HFF-Myc (cell line): ENCODE data around the gene CAMK2N2.

Experiments used
- DNase-seq: peaks from one replicate; pipeline ENCODE4 v3.0.0-alpha.2; 2011; ENCODE audit warnings: low read depth; ENCODE audit errors: extremely low read depth
- H3K4me3 ChIP-seq: replicated peaks from 2 replicates; pipeline ENCODE4 v1.5.1; 2011; ENCODE audit warnings: low read depth, mild to moderate bottlenecking, control low read depth, low read length
- TF ChIP-seq, protein P1 (sequence below): IDR thresholded peaks from 2 replicates; pipeline ENCODE4 v1.5.1; 2012; ENCODE audit warnings: mild to moderate bottlenecking, low read depth, low read length, control low read depth; ENCODE audit errors: missing control alignments

Gene CAMK2N2

DNA sequence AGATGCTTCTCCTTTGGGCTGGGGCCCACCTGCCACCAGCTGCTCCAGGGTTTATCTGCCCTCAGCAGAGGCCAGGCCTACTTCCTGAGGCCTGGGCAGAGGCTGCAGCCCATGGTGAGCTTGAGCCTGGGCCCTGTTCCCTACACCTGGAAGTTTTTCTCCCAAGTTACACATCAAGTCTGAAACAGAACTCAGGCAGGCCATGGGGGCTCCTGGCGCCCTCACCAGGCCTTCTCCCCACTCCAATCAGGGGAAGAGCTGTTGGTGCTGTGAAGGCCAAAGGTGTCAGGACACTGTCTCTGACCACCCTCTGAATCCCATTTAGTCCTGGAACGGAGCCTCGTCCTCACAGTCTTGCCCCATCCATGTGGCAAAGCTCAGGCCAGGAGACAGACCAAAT, 24.7 kb downstream of the CAMK2N2 start:
- DNase-seq, result no peak
- TF ChIP-seq, protein P1, sequence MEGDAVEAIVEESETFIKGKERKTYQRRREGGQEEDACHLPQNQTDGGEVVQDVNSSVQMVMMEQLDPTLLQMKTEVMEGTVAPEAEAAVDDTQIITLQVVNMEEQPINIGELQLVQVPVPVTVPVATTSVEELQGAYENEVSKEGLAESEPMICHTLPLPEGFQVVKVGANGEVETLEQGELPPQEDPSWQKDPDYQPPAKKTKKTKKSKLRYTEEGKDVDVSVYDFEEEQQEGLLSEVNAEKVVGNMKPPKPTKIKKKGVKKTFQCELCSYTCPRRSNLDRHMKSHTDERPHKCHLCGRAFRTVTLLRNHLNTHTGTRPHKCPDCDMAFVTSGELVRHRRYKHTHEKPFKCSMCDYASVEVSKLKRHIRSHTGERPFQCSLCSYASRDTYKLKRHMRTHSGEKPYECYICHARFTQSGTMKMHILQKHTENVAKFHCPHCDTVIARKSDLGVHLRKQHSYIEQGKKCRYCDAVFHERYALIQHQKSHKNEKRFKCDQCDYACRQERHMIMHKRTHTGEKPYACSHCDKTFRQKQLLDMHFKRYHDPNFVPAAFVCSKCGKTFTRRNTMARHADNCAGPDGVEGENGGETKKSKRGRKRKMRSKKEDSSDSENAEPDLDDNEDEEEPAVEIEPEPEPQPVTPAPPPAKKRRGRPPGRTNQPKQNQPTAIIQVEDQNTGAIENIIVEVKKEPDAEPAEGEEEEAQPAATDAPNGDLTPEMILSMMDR, result no peak
- no peak overlapping the region for H3K4me3 ChIP-seq

DNA sequence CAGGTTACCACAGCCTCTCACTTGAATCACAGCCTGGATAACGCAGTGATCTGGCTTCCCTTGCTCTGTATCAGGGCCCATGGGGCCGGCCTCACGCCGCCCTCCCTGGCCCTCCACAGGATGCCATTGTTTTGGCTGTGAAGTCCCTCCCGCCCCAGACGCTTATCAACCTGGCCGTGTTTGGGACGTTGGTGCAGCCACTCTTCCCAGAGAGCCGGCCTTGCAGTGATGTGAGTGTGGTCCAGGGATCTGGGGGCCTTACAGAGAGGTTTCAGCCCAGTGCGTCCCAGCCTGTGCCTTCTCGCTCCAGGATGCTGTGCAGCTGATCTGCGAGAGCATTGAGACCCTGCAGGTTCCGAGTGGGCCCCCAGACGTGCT, 25.3 kb downstream of the CAMK2N2 start:
- TF ChIP-seq, protein P1, result no peak
- H3K4me3 ChIP-seq, result no peak overlapping the region
- DNase-seq, result no peak

DNA sequence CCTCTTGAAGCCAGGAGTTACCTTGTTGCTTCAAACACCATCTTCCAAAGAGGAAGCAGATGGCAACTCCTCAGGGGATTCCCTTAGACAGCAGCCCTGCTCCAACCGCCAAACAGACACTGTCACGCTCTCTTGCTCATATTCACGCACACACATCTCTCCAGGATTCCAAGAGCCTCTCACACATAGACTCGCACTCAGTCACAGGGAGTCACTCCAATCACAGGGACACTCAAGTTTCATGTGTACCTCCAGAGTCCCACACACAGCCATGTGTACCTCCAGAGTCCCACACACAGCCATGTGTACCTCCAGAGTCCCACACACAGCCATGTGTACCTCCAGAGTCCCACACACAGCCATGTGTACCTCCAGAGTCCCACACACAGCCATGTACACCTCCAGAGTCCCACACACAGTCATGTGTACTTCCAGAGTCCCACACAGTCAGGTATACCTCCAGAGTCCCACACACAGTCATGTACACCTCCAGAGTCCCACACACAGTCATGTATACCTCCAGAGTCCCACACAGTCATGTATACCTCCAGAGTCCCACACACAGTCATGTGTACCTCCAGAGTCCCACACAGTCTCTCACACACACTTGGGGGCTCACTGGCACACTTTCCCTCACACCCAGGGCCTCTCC, 25.8 kb downstream of the CAMK2N2 start:
- TF ChIP-seq, protein P1, result no peak
- no peak overlapping the region for H3K4me3 ChIP-seq
- no peak for DNase-seq

DNA sequence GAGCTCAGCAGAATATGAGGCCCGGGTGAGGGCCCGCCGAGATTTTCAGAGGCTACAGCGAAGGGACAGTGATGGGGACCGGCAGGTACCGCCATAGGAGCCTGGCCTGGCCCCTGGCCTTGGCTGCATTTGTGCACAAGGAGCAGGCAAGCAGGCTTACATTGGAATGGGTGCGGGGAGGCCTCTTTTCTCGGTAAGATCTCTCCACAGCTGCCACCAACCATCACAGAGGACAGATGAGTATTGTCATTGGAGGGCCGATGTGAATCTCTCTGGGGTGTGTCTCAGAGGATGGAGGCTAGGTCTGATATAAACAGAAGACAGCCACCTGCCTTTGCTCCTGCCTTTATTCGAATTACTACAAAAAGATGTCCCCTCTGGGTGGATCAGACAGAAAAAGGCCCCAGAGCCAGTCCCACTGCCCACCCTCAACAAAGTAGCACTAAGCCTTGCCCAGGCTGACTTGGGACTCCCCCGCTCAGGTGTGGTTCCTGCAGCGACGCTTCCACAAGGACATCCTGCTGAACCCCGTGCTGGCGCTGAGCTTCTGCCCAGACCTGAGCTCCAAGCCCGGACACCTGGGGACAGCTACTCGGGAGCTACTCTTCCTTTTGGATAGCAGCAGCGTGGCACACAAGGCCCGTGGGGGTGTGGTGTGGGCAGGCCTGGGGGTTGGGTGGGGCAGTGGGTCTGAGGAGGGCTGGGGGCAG, 26.5 kb downstream of the CAMK2N2 start:
- no peak for DNase-seq
- TF ChIP-seq, protein P1, result no peak
- H3K4me3 ChIP-seq, result no peak overlapping the region

DNA sequence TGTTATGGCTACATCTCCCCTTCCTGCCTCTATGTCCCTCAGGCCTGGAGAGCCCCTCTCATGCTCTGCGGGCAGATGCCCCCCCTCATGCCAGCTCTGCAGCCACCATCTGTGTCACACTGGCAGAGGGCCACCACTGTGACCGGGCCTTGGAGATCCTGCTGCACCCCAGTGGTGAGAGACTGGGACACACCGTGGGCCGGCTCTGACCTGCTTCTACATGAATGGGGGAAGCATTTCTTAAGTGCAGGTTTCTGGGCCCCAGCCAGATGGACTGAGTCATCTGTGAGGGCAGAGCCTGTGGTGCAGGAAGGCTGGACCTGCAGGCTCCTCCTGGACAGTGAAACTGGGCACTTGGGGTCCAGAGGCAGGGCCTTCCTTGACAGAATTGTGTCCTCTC, 27.1 kb downstream of the CAMK2N2 start:
- DNase-seq, result no peak
- H3K4me3 ChIP-seq, result no peak overlapping the region
- TF ChIP-seq, protein P1, result no peak

DNA sequence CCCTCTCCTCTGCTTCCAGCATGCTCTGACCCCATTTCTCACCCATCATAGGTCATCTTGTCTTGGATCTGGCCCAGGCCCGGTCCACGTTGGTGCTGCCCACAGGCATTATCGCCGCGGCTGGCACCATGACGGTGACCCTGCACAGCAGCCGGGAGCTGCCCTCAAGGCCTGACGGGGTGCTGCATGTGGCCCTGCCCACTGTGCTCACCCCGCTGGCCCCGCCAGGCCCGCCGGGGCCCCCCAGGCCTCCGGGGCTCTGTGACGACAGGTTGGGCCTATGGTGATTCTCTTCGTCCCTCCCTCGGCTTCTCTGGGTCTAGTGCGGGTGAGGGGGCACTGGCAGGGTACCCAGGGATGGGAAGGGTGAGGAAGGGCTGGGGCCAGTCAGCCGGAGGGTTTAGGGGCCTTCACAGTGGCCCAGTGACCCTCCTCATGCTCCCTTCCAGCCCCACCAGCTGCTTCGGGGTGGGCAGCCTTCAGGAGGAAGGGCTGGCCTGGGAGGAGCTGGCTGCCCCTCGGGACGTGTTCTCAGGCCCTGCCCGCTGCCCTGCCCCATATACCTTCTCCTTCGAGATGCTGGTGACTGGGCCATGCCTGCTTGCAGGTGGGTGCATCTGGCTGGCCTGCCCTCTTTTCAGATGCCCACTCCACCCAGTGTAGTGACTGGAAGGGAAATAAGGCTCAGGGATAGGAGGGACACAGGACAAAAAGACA, 28.1 kb downstream of the CAMK2N2 start:
- no peak for DNase-seq
- TF ChIP-seq, protein P1, result no peak
- H3K4me3 ChIP-seq, result no peak overlapping the region
